Stomach (tissue), 4 donors: ENCODE results near the gene AKR1A1.

ENCODE experiments used
- EP300 ChIP-seq: sonication (generic); formaldehyde crosslinking; IDR thresholded peaks from one replicate; pipeline ENCODE4 v1.6.1; 2017; ENCODE audit warnings: antibody characterized with exemption
- POLR2AphosphoS5 ChIP-seq, 3 donors: sonication (generic); formaldehyde crosslinking; IDR thresholded peaks; one replicate each; pipeline ENCODE4 v1.6.1; 2016; ENCODE audit warnings: antibody characterized with exemption in 3 of 3
- TF ChIP-seq, protein P1 (sequence below), 7 experiments: fragments of 450-650 bp in 4 of 7; fragments of 200-600 bp in 3 of 7; sonication (generic) in 3 of 7; IDR thresholded peaks; one replicate each; pipeline ENCODE4 v1.5.1; 2016 to 2019; ENCODE audit warnings: antibody characterized with exemption in 7 of 7, control low read depth in 2 of 7, mild to moderate bottlenecking in 1 of 7

DNA sequence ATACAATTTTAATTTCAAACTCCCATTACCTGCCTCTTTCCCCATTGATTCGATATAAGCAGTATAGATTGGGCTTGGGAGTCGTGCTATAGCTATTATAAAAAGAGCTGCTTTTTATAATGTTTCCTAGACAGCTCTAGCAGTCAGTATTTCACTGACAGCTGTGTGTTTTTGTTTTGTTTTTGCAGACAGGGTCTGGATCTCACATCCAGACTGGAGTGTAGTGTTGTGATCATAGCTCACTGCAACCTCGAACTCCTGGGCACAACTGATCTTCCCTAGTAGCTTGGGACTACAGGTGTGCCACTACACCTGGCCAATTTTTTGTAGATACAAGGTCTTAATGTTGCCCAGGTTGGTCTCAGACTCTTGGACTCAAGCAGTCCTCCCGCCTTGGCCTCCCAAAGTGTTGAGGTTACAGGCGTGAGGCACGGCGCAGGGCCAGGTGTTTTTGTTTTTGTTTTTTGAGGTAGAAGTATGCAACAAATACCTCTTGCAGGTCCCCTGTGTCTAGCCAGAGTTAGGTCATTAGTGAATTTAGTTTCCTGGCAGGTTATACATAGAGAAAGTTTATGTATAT, 35.0 kb downstream of the AKR1A1 start:
- TF ChIP-seq POLR2AphosphoS5 (IDR thresholded peaks at IDR 0.05) (no peak), EP300 (no peak)
- TF ChIP-seq, protein P1, sequence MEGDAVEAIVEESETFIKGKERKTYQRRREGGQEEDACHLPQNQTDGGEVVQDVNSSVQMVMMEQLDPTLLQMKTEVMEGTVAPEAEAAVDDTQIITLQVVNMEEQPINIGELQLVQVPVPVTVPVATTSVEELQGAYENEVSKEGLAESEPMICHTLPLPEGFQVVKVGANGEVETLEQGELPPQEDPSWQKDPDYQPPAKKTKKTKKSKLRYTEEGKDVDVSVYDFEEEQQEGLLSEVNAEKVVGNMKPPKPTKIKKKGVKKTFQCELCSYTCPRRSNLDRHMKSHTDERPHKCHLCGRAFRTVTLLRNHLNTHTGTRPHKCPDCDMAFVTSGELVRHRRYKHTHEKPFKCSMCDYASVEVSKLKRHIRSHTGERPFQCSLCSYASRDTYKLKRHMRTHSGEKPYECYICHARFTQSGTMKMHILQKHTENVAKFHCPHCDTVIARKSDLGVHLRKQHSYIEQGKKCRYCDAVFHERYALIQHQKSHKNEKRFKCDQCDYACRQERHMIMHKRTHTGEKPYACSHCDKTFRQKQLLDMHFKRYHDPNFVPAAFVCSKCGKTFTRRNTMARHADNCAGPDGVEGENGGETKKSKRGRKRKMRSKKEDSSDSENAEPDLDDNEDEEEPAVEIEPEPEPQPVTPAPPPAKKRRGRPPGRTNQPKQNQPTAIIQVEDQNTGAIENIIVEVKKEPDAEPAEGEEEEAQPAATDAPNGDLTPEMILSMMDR (IDR thresholded peaks at IDR 0.05) = no peak
